Stimulated activated naive B cell treated with anti-CD40 and anti-IgM and Interleukin-4, amounts not matched to agents 10 μg/mL and 1 μg/mL and 100 μg/mL, for 72 hours (primary cell): ENCODE measurements around the gene ITPRID2.

ENCODE experiments used
- ATAC-seq, 2 donors: fragments of 150-1000 bp; cut with Tn5 transposase; replicated peaks; 2 replicates each; pipeline ENCODE4 v1.10.0; 2021; ENCODE audit warnings: moderate library complexity in 1 of 2
- DNase-seq: peaks from one replicate; pipeline ENCODE4 v3.0.0; 2021
- H3K27ac Mint-ChIP-seq: one replicate; pipeline ENCODE4 v1.8.0; 2022; ENCODE audit warnings: mild to moderate bottlenecking, mixed read lengths
- H3K27me3 Mint-ChIP-seq, 2 donors: one replicate each; pipeline ENCODE4 v1.8.0; 2022; ENCODE audit warnings: mixed read lengths in 2 of 2
- H3K36me3 Mint-ChIP-seq, 2 donors: one replicate each; pipeline ENCODE4 v1.8.0; 2022; ENCODE audit warnings: mixed read lengths in 2 of 2, mild to moderate bottlenecking in 1 of 2
- H3K4me1 Mint-ChIP-seq, 2 donors: one replicate each; pipeline ENCODE4 v1.8.0; 2022; ENCODE audit warnings: mixed read lengths in 2 of 2, mild to moderate bottlenecking in 1 of 2
- H3K4me3 Mint-ChIP-seq, 2 donors: one replicate each; pipeline ENCODE4 v1.8.0; 2022; ENCODE audit warnings: mild to moderate bottlenecking in 2 of 2, mixed read lengths in 2 of 2, moderate library complexity in 1 of 2
- H3K9me3 Mint-ChIP-seq, 2 donors: one replicate each; pipeline ENCODE4 v1.8.0; 2022; ENCODE audit warnings: mixed read lengths in 2 of 2, mild to moderate bottlenecking in 1 of 2

Gene ITPRID2

GRCh38 chr2:181890271-181890670 lies 1.3 kb upstream of the ITPRID2 start:
- no peak for DNase-seq
- no peaks in the 10 kb centered on the region for H3K9me3 Mint-ChIP-seq
- H3K27ac Mint-ChIP-seq: no peak overlapping the region
- peaks cover 0 to 5% of the 10 kb centered on the region in 2 donors for H3K27me3 Mint-ChIP-seq
- H3K36me3 Mint-ChIP-seq: peaks cover 0 to 3% of the 10 kb centered on the region in 2 donors
- H3K4me3 Mint-ChIP-seq: no peak overlapping the region
- H3K4me1 Mint-ChIP-seq: peaks cover 11 to 20% of the 10 kb centered on the region in 2 donors
- ATAC-seq: no peak

- Mint-ChIP-seq H3K4me3 (peak overlapping the region; percentile 95 to 97), H3K4me1 (peaks cover 13 to 25% of the 10 kb centered on the region in 2 donors)
These were observed 652 bp downstream of the ITPRID2 start for GRCh38 chr2:181891966-181892798.

GRCh38 chr2:181892799-181893435 lies 1.4 kb downstream of the ITPRID2 start:
- Mint-ChIP-seq H3K4me3 (peak overlapping the region; percentile 95 to 97), H3K27me3 (no peaks in the 10 kb centered on the region), H3K27ac (peak overlapping the region; percentile 93), H3K36me3 (peaks cover 5 to 6% of the 10 kb centered on the region in 2 donors), H3K4me1 (peaks cover 13 to 25% of the 10 kb centered on the region in 2 donors), H3K9me3 (no peaks in the 10 kb centered on the region)
- ATAC-seq (no peak), DNase-seq (no peak)

More at GRCh38 chr2:181891966-181892798, 652 bp downstream of the ITPRID2 start:
- Mint-ChIP-seq H3K27ac (peak overlapping the region; percentile 93), H3K27me3 (no peaks in the 10 kb centered on the region), H3K36me3 (peaks cover 5 to 6% of the 10 kb centered on the region in 2 donors), H3K9me3 (no peaks in the 10 kb centered on the region)
- peak; percentile 63 for DNase-seq
- ATAC-seq: peak; percentile 70 to 71

- DNase-seq: no peak
- H3K4me1 Mint-ChIP-seq: peaks cover 13 to 25% of the 10 kb centered on the region in 2 donors
- H3K9me3 Mint-ChIP-seq: no peaks in the 10 kb centered on the region
- peaks cover 11 to 12% of the 10 kb centered on the region in 2 donors for H3K36me3 Mint-ChIP-seq
- no peak overlapping the region for H3K27ac Mint-ChIP-seq
- ATAC-seq: no peak
- no peak overlapping the region for H3K4me3 Mint-ChIP-seq
- no peaks in the 10 kb centered on the region for H3K27me3 Mint-ChIP-seq
These were observed 2.9 kb downstream of the ITPRID2 start for GRCh38 chr2:181894381-181894780.

- Mint-ChIP-seq H3K4me1 (peaks cover 15 to 25% of the 10 kb centered on the region in 2 donors), H3K36me3 (peaks cover 19 to 20% of the 10 kb centered on the region in 2 donors), H3K27ac (no peak overlapping the region), H3K4me3 (no peak overlapping the region), H3K9me3 (no peaks in the 10 kb centered on the region), H3K27me3 (no peaks in the 10 kb centered on the region)
- no peak for ATAC-seq
- no peak for DNase-seq
These were observed 4.3 kb downstream of the ITPRID2 start for GRCh38 chr2:181895818-181896217.

- Mint-ChIP-seq H3K9me3 (no peaks in the 10 kb centered on the region), H3K4me1 (peaks cover 12 to 20% of the 10 kb centered on the region in 2 donors), H3K4me3 (no peak overlapping the region), H3K36me3 (peaks cover 19 to 20% of the 10 kb centered on the region in 2 donors), H3K27me3 (no peaks in the 10 kb centered on the region), H3K27ac (no peak overlapping the region)
- no peak for DNase-seq
- no peak for ATAC-seq
These were observed 4.8 kb downstream of the ITPRID2 start for GRCh38 chr2:181896286-181896685.

GRCh38 chr2:181900007-181900651 lies 8.6 kb downstream of the ITPRID2 start:
- Mint-ChIP-seq H3K27ac (no peak overlapping the region), H3K9me3 (no peaks in the 10 kb centered on the region), H3K4me1 (peaks cover 4 to 14% of the 10 kb centered on the region in 2 donors), H3K36me3 (peaks cover 34 to 38% of the 10 kb centered on the region in 2 donors), H3K4me3 (no peak overlapping the region), H3K27me3 (no peaks in the 10 kb centered on the region)
- DNase-seq (no peak), ATAC-seq (no peak)

GRCh38 chr2:181902625-181903024 lies 11.1 kb downstream of the ITPRID2 start:
- H3K4me1 Mint-ChIP-seq: peaks cover 2 to 8% of the 10 kb centered on the region in 2 donors
- no peak overlapping the region for H3K27ac Mint-ChIP-seq
- peaks cover 37 to 38% of the 10 kb centered on the region in 2 donors for H3K36me3 Mint-ChIP-seq
- H3K9me3 Mint-ChIP-seq: no peaks in the 10 kb centered on the region
- ATAC-seq (no peak), DNase-seq (no peak)
- H3K4me3 Mint-ChIP-seq: no peak overlapping the region
- no peaks in the 10 kb centered on the region for H3K27me3 Mint-ChIP-seq

- no peaks in the 10 kb centered on the region for H3K9me3 Mint-ChIP-seq
- no peak overlapping the region for H3K27ac Mint-ChIP-seq
- H3K4me3 Mint-ChIP-seq: no peak overlapping the region
- peaks cover 2 to 8% of the 10 kb centered on the region in 2 donors for H3K4me1 Mint-ChIP-seq
- peaks cover 33 to 36% of the 10 kb centered on the region in 2 donors for H3K36me3 Mint-ChIP-seq
- no peaks in the 10 kb centered on the region for H3K27me3 Mint-ChIP-seq
- DNase-seq: no peak
- ATAC-seq: no peak
These were observed 12.6 kb downstream of the ITPRID2 start for GRCh38 chr2:181904022-181904632.

GRCh38 chr2:181907057-181907456 lies 15.5 kb downstream of the ITPRID2 start:
- H3K36me3 Mint-ChIP-seq: peaks cover 22 to 23% of the 10 kb centered on the region in 2 donors
- no peak overlapping the region for H3K27ac Mint-ChIP-seq
- no peak overlapping the region for H3K4me3 Mint-ChIP-seq
- H3K9me3 Mint-ChIP-seq: no peaks in the 10 kb centered on the region
- no peak for DNase-seq
- peaks cover 0 to 8% of the 10 kb centered on the region in 2 donors for H3K4me1 Mint-ChIP-seq
- no peaks in the 10 kb centered on the region for H3K27me3 Mint-ChIP-seq
- ATAC-seq: no peak

GRCh38 chr2:181907635-181908034 lies 16.1 kb downstream of the ITPRID2 start:
- DNase-seq (no peak), ATAC-seq (no peak)
- peaks cover 18 to 22% of the 10 kb centered on the region in 2 donors for H3K36me3 Mint-ChIP-seq
- H3K4me1 Mint-ChIP-seq: peaks cover 0 to 8% of the 10 kb centered on the region in 2 donors
- H3K9me3 Mint-ChIP-seq: no peaks in the 10 kb centered on the region
- H3K4me3 Mint-ChIP-seq: no peak overlapping the region
- no peaks in the 10 kb centered on the region for H3K27me3 Mint-ChIP-seq
- H3K27ac Mint-ChIP-seq: no peak overlapping the region

GRCh38 chr2:181910028-181910831 lies 18.7 kb downstream of the ITPRID2 start:
- Mint-ChIP-seq H3K9me3 (no peaks in the 10 kb centered on the region), H3K27me3 (no peaks in the 10 kb centered on the region), H3K4me1 (no peaks in the 10 kb centered on the region), H3K4me3 (no peak overlapping the region), H3K36me3 (peaks cover 18 to 23% of the 10 kb centered on the region in 2 donors), H3K27ac (no peak overlapping the region)
- no peak for DNase-seq
- no peak for ATAC-seq

GRCh38 chr2:181911830-181912229 lies 20.3 kb downstream of the ITPRID2 start:
- Mint-ChIP-seq H3K27ac (no peak overlapping the region), H3K27me3 (no peaks in the 10 kb centered on the region), H3K4me1 (no peaks in the 10 kb centered on the region), H3K4me3 (no peak overlapping the region), H3K36me3 (peaks cover 19 to 27% of the 10 kb centered on the region in 2 donors), H3K9me3 (no peaks in the 10 kb centered on the region)
- DNase-seq (no peak), ATAC-seq (no peak)
